Measurements from ENCODE around the gene ATP2A2. TPM values are rescaled to one million over a fixed set of nuclear protein-coding genes. Genes with fewer than 3 reads are reported as not detected.

Gene ATP2A2
- total RNA-seq, 6 experiments from 2014 or later, result 95.6 to 155 (median 113) TPM

GRCh38 chr12:110367181-110367864, 86.3 kb downstream of the ATP2A2 start:
- Histone ChIP-seq H3K27ac (no peak overlapping the region), H3K36me3 (peaks cover 0 to 4% (median 0%) of the 10 kb centered on the region in 4 donors), H3K9me3 (no peaks in the 10 kb centered on the region), H3K27me3 (no peaks in the 10 kb centered on the region), H3K4me1 (no peaks in the 10 kb centered on the region), H3K4me3 (no peak overlapping the region)
- DNase-seq, result no peak
- intact Hi-C loops (cut with DNase I), result no loop called here
- no peak for TF ChIP-seq CTCF (IDR thresholded peaks at IDR 0.05)
- TF ChIP-seq POLR2A (IDR thresholded peaks at IDR 0.05), result no peak
- WGBS (ENCODE audit: insufficient coverage, low coverage, low lambda C conversion rate, missing lambda C conversion rate), result 68% methylated on average over 6 of the region's 15 CpGs
- peak in 2 of 4 donors; percentile 24 to 29 for ATAC-seq

- WGBS (ENCODE audit: insufficient coverage, low coverage, low lambda C conversion rate, missing lambda C conversion rate), result 96% methylated on average over 6 of the region's 8 CpGs
- peaks cover 0 to 24% (median 5%) of the 10 kb centered on the region in 4 donors for H3K36me3 ChIP-seq
These were observed 88.9 kb downstream of the ATP2A2 start for GRCh38 chr12:110369992-110370391.

GRCh38 chr12:110370732-110371231, 89.7 kb downstream of the ATP2A2 start:
- Histone ChIP-seq H3K9me3 (no peaks in the 10 kb centered on the region), H3K27me3 (no peaks in the 10 kb centered on the region), H3K27ac (no peak overlapping the region), H3K4me1 (no peaks in the 10 kb centered on the region), H3K4me3 (no peak overlapping the region), H3K36me3 (peaks cover 0 to 32% (median 11%) of the 10 kb centered on the region in 4 donors)
- TF ChIP-seq CTCF (IDR thresholded peaks at IDR 0.05) (no peak), POLR2A (IDR thresholded peaks at IDR 0.05) (no peak)
- ATAC-seq, result peak in 1 of 4 donors; percentile 21
- no peak for DNase-seq
- intact Hi-C loops (cut with DNase I), result no loop called here
- no CpG with 5 or more reads among the region's 13 CpGs for WGBS (ENCODE audit: insufficient coverage, low coverage, low lambda C conversion rate, missing lambda C conversion rate)

More at GRCh38 chr12:110369992-110370391, 88.9 kb downstream of the ATP2A2 start:
- Histone ChIP-seq H3K4me3 (no peak overlapping the region), H3K9me3 (no peaks in the 10 kb centered on the region), H3K4me1 (no peaks in the 10 kb centered on the region), H3K27ac (no peak overlapping the region), H3K27me3 (no peaks in the 10 kb centered on the region)
- DNase-seq, result no peak
- TF ChIP-seq CTCF (IDR thresholded peaks at IDR 0.05), result no peak
- no peak for TF ChIP-seq POLR2A (IDR thresholded peaks at IDR 0.05)
- no peak for ATAC-seq
- intact Hi-C loops (cut with DNase I), result no loop called here

- no peaks in the 10 kb centered on the region for H3K27me3 ChIP-seq
- H3K36me3 ChIP-seq, result peaks cover 0 to 37% (median 13%) of the 10 kb centered on the region in 4 donors
- no peak overlapping the region for H3K27ac ChIP-seq
- DNase-seq (no peak), ATAC-seq (no peak)
- H3K9me3 ChIP-seq, result no peaks in the 10 kb centered on the region
- intact Hi-C loops (cut with DNase I), result no loop called here
- WGBS (ENCODE audit: insufficient coverage, low coverage, low lambda C conversion rate, missing lambda C conversion rate), result 67% methylated on average over 7 of the region's 13 CpGs
- TF ChIP-seq POLR2A (IDR thresholded peaks at IDR 0.05) (no peak), CTCF (IDR thresholded peaks at IDR 0.05) (no peak)
- H3K4me3 ChIP-seq, result no peak overlapping the region
- H3K4me1 ChIP-seq, result no peaks in the 10 kb centered on the region
These were observed 90.5 kb downstream of the ATP2A2 start for GRCh38 chr12:110371408-110372055.

All from right lobe of liver (tissue), 6 donors.